22Rv1 (cell line): ENCODE data around the gene PARS2.

ENCODE experiments used
- H3K27ac ChIP-seq: fragments of 450-650 bp; 2 replicates; pipeline ENCODE4 v1.5.1; 2017
- CTCF ChIP-seq: fragments of 450-650 bp; IDR thresholded peaks from 2 replicates; pipeline ENCODE4 v1.5.1; 2017; ENCODE audit warnings: mild to moderate bottlenecking
- ZFX ChIP-seq: fragments of 450-650 bp; IDR thresholded peaks from 2 replicates; pipeline ENCODE4 v1.6.1; 2017; ENCODE audit warnings: antibody characterized with exemption, borderline replicate concordance

The PARS2 gene

GRCh38 chr1:54798206-54798605 lies 33.9 kb upstream of the PARS2 start:
- no peak overlapping the region for H3K27ac ChIP-seq
- no peak for TF ChIP-seq ZFX
- no peak for TF ChIP-seq CTCF

GRCh38 chr1:54796902-54797301 lies 32.6 kb upstream of the PARS2 start:
- TF ChIP-seq ZFX (no peak), CTCF (no peak)
- no peak overlapping the region for H3K27ac ChIP-seq

- H3K27ac ChIP-seq, result peak overlapping the region; percentile 82; the same call in 1 of the 2 replicates
- TF ChIP-seq CTCF, result no peak
- no peak for TF ChIP-seq ZFX
These were observed 31.6 kb upstream of the PARS2 start for GRCh38 chr1:54795841-54796468.

- TF ChIP-seq CTCF, result no peak
- no peak for TF ChIP-seq ZFX
- H3K27ac ChIP-seq, result peak overlapping the region; percentile 82
These were observed 31.0 kb upstream of the PARS2 start for GRCh38 chr1:54795356-54795665.

GRCh38 chr1:54794451-54795355 lies 30.4 kb upstream of the PARS2 start:
- TF ChIP-seq ZFX (no peak), CTCF (peak; percentile 62)
- peak overlapping the region; percentile 82 for H3K27ac ChIP-seq

- TF ChIP-seq ZFX (no peak), CTCF (no peak)
- H3K27ac ChIP-seq, result no peak overlapping the region
These were observed 28.5 kb upstream of the PARS2 start for GRCh38 chr1:54792686-54793282.
